Measurements from ENCODE around the gene COA7.

GRCh38 chr1:52686830-52687229 lies 11.3 kb downstream of the COA7 start:
- TF ChIP-seq, protein P1, sequence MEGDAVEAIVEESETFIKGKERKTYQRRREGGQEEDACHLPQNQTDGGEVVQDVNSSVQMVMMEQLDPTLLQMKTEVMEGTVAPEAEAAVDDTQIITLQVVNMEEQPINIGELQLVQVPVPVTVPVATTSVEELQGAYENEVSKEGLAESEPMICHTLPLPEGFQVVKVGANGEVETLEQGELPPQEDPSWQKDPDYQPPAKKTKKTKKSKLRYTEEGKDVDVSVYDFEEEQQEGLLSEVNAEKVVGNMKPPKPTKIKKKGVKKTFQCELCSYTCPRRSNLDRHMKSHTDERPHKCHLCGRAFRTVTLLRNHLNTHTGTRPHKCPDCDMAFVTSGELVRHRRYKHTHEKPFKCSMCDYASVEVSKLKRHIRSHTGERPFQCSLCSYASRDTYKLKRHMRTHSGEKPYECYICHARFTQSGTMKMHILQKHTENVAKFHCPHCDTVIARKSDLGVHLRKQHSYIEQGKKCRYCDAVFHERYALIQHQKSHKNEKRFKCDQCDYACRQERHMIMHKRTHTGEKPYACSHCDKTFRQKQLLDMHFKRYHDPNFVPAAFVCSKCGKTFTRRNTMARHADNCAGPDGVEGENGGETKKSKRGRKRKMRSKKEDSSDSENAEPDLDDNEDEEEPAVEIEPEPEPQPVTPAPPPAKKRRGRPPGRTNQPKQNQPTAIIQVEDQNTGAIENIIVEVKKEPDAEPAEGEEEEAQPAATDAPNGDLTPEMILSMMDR (IDR thresholded peaks at IDR 0.05; ENCODE audit: low read depth, low read length): no peak
- TF ChIP-seq, protein P2, sequence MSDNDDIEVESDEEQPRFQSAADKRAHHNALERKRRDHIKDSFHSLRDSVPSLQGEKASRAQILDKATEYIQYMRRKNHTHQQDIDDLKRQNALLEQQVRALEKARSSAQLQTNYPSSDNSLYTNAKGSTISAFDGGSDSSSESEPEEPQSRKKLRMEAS (IDR thresholded peaks at IDR 0.05; ENCODE audit: low read depth, low read length): no peak
- TF ChIP-seq POLR2A (IDR thresholded peaks at IDR 0.05; ENCODE audit: extremely low read depth, insufficient read length) (no peak), MYC (IDR thresholded peaks at IDR 0.05; ENCODE audit: low read depth, low read length) (no peak)
